Stimulated activated CD8-positive, alpha-beta memory T cell treated with anti-CD3 and anti-CD28 coated beads, Interleukin-2, amount 100 ng/mL, for 1 hour (primary cell): Measurements from ENCODE around the gene REEP5.

Experiments used
- DNase-seq, 2 donors: peaks; one replicate each; pipeline ENCODE4 v3.0.0-alpha.2; 2020; ENCODE audit warnings: low read depth in 2 of 2

Gene REEP5

DNA sequence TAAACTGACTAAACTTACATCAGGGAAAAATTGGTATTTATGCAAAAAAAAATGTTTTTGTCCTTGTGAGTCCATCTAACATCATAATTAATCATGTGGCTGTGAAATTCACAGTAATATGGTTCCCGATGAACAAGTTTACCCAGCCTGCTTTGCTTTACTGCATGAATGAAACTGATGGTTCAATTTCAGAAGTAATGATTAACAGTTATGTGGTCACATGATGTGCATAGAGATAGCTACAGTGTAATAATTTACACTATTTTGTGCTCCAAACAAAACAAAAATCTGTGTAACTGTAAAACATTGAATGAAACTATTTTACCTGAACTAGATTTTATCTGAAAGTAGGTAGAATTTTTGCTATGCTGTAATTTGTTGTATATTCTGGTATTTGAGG lies 77.5 kb downstream of the REEP5 start:
- no peak for DNase-seq

DNA sequence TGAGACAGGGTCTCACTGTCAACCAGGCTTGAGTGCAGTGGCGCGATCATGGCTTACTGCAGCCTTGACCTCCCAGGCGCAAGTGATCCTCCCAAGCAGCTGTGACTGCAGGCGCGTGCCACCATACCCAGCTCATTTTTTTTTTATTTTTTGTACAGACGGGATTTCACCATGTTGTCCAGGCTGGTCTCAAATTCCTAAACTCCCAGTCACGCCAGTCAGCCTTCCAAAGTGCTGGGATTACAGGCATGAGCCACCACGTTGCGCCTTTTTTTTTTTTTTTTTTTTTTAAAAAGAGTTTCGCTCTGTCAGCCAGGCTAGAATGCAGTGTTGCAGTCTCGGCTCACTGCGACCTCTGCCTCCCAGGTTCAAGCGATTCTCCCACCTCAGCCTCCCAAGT lies 88.1 kb downstream of the REEP5 start:
- DNase-seq = no peak

- no peak for DNase-seq
These were observed 91.6 kb downstream of the REEP5 start for GRCh38 chr5:112830378-112830777.
